Hair follicular keratinocyte (primary cell): ENCODE measurements around the gene USP6NL. TPM values are rescaled to one million over a fixed set of nuclear protein-coding genes. Genes with fewer than 3 reads are reported as not detected.

Experiments used
- total RNA-seq: library from RNA; depleted of rRNA; stranded (reverse); fragments of >200 nt; gene quantifications from 2 replicates; pipeline ENCODE4 v1.2.3, GENCODE V29; 2015

USP6NL gene
- total RNA-seq: 7.1 and 8.4 TPM in 2 replicates

DNA sequence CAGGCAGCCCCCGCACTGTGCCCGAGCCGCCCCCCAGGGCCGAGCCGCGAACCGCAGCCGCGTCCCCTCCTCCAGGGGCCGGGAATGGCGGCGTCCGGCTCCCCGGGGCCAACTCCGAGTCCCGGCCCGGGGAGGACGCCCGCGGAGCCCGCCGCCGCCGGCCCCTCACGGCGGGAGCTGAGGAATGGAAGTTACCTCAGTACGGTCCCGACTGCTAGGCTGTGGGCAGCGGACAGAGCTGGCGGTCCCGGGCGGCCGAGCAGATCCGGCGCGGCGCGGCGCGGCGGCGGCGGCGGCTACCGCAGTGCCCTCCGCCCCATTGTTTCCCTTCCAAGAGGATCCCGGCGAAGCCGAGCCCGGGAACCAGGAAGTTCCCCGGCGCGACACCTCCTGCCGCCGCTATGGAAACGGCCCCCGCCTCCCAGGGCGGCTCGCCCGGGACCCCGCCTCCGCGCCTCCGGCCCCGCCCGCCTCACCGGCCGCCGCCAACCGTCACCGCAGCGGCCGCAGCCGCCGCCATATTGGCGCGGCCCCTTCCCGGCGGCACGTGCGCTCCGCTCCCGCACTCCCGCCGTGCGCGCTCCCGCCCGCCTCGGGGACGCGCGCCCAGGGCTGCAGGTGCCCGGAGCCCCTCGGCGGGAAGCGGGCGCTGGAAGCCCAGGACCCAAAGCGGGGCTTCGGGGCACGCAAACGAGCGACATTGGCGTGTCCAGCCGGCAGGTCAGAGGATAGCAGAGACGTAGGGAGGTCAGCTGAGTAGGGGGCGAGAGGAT is at the start of gene USP6NL:
Gene USP6NL (minus strand): TSS at position 403 of the 773 bp plus-strand sequence. CDS start 14,016 bp downstream, outside the sequence.

Other genes with a start within 250 kb of the USP6NL start
- gene ECHDC3, start 130.7 kb upstream of the USP6NL start, total RNA-seq: 58.0 and 64.4 TPM in 2 replicates
- 64.3 and 75.9 TPM in 2 replicates for gene PROSER2, start 211.7 kb upstream of the USP6NL start, total RNA-seq